H4 (cell line): ENCODE data around the gene KRTAP5-7. TPM values are rescaled to one million over a fixed set of nuclear protein-coding genes. Genes with fewer than 3 reads are reported as not detected.
"Not testable (repeated sequence)": the region's sequence is repeated elsewhere in the genome, so short reads cannot be mapped to it uniquely, and the experiment has no call there.

Experiments used
- DNase-seq: peaks from one replicate; pipeline ENCODE4 v3.0.0-alpha.2; 2015; ENCODE audit warnings: low spot score
- total RNA-seq: library from RNA; depleted of rRNA; stranded (reverse); fragments of >200 nt; shearing (Covaris generic); gene quantifications from 2 replicates; pipeline ENCODE4 v1.2.3, GENCODE V29; 2014; rRNA removed

KRTAP5-7 gene, protein sequence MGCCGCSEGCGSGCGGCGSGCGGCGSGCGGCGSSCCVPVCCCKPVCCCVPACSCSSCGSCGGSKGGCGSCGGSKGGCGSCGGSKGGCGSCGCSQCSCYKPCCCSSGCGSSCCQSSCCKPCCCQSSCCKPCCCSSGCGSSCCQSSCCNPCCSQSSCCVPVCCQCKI
- total RNA-seq, result not detected in 2 replicates

DNA sequence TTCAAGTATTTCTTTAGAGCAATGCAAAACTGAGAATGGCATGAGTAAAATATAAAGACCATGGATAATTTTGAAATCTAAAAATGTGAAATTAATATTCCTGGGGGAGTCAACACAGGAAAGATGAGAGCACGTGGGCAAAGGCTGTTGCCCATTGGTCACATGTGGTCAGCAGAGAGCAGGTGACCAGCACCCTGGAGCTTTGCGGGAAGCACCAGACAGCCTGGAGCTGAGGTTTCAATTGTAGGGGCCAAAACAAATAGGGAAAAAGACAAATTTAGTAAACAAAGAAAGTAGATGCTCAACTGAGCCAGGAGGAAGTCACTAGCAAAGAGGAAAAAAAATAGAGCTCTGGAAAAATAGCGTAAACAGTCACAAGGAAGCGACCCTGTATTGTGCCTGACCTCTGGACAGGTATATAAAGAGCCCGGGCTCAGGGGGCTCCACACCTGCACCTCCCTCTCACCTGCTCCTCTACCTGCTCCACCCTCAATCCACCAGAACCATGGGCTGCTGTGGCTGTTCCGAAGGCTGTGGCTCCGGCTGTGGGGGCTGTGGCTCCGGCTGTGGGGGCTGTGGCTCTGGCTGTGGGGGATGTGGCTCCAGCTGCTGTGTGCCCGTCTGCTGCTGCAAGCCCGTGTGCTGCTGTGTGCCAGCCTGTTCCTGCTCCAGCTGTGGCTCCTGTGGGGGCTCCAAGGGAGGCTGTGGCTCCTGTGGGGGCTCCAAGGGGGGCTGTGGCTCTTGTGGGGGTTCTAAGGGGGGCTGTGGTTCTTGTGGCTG lies at the start of gene KRTAP5-7:
TSS of gene KRTAP5-7 (plus strand) at position 472 of the 780 bp plus-strand sequence. CDS start at position 506, 34 bp downstream.
- DNase-seq, result not testable (repeated sequence)

DNA sequence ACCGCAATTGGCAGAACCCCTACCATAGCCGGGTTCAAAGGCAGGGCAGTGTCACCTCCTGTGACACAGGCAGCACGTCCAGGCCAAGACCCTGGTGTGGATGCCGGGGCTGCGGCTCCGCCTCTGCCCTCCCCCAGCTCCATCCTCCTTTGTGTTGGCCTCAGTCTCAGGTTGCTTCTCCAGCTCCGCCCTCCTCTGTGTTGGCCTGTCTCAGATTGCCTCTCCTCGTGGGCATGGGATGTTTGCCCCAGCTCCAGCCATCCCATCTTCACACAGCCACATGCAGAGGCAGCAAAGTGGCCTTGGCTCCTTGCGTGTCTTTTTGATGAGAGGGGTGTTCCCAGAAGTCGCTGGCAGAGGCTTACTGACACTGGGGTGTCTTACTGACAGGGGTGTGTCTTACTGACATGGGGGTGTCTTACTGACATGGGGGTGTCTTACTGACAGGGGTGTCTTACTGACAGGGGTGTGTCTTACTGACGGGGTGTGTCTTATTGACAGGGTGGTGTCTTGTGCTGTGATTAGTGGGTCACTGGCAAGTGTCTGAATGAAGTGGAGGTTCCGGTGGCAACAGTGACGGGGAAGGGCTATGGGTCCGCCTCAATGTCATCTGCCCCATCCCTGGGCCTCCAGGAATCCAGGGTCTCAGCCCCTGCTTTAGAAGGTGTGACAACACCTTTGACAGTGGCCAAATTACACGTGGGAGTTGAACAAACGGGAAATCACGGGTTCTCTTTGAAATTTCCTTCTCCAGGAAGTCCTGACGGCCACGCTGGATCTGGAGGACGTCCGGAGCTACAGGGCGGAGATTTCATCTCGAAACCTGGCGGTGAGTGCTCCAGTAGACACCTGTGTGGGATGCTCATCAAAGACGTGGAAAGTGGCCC lies 49.2 kb upstream of the KRTAP5-7 start:
- DNase-seq, result no peak

DNA sequence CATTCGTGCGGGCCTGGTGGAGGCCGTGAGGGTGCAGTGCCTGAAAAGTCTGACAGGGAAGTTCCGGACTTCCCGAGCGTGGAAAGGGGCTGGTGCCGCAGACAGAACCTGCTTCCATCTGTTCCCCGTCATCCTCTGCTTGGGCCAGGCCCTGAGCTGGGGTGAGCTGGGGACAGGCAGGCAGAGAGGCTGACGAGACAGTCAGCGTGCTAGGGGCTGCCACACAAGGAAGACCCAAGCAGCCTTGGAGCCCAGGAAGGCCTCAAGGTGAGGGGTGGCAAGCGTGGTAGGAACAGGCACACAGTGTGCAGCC lies 48.6 kb upstream of the KRTAP5-7 start:
- no peak for DNase-seq

DNA sequence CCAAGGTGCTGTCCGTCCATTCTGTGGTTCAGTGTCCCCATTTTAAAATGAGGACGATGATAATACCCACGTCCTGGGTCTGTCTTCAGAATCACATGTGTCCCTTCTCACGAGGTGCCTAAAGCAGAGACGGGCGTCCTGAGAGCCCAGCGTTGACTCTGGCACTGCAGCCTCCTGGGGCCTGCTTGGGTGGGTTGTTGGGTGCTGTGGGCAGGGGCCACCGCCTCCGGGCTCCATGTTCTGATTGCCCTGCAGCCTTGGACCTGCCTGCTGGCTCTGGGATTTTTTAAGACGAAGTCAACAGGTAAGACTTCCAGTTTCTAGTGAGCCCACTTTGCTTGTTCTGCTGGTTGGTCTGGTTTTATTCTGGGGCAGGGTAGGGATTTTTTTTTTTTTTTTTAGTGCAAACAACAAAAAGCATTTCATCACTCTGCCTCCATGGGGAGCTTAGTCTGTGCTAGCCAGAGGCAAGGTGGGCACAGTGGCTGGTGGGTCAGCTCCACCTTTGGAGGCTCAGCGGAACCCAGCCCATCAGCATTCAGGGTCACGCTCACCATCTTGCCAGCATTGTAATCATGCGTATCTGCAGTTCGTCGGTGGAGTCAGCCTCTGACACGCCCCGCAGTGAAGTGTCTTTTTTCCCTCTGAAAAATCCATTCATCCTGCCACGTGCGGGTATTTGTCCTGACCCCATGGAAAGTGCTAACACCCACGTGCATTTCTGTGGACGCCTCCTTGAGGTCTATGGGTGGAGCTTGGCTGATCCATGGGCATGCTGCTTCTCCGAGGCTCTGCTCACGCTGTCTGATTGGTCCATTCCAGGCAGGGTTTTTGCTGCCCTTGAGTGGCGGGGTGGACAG lies 45.7 kb upstream of the KRTAP5-7 start:
- DNase-seq, result no peak

DNA sequence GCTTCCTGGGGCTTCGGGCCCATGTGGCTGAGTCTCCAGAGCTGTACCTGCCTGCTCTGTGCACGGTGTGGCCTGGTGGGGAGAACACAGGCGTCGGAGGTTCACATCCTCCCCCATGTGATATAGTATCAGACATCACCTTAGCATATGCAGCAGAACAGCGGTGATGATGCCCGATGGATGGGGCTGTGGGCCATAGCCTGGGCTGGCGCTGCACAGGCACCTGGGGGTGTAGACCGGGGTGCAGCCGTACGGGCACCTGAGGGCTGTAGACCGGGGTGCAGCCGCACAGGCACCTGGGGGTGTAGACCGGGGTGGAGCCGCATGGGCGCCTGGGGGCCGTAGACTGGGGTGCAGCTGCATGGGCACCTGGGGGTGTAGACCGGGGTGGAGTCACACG lies 44.9 kb upstream of the KRTAP5-7 start:
- DNase-seq, result no peak

DNA sequence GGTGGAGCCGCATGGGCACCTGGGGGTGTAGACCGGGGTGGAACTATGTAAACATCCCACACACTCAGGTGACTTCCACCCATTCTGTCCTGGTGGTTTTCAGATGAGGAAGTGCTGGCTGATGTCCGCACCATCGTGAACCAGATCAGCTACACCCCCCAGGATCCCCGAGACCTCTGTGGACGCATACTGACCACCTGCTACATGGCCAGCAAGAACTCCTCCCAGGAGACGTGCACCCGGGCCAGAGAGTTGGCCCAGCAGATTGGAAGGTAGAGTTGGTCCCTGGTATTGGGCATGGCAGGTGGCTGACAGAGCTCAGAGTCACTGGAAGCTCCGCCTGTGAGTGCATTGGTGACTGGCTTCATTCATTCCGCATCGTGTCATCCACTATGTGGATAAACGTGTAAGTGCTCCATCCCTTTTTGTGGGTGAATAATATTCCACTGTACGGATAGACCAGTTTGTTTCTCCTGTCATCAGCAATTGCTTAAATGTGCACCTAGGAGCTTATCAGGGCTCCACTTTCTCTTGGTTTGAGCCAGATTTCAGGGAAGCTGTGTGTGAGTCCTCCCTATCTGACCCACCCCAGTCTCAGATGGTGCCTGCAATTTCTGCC lies 44.2 kb upstream of the KRTAP5-7 start:
- no peak for DNase-seq

DNA sequence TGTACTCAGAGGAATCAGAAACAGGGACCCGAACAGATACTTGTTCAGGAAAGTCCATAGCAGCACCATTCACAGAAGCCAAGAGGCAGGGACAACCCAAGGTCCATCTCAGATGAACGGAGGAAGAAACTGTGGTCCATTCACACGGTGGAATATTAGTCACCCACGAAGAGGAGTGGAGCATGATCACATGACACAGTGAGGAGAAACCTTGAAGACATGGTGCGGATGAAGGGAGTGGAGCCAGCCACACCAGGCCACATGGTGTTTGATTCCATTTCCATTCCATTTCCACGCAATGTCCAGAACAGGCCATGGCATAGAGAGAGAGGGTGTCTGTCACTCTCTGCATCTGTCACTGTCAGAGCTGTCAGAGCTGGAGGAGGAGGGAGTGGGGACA lies 43.4 kb upstream of the KRTAP5-7 start:
- no peak for DNase-seq

DNA sequence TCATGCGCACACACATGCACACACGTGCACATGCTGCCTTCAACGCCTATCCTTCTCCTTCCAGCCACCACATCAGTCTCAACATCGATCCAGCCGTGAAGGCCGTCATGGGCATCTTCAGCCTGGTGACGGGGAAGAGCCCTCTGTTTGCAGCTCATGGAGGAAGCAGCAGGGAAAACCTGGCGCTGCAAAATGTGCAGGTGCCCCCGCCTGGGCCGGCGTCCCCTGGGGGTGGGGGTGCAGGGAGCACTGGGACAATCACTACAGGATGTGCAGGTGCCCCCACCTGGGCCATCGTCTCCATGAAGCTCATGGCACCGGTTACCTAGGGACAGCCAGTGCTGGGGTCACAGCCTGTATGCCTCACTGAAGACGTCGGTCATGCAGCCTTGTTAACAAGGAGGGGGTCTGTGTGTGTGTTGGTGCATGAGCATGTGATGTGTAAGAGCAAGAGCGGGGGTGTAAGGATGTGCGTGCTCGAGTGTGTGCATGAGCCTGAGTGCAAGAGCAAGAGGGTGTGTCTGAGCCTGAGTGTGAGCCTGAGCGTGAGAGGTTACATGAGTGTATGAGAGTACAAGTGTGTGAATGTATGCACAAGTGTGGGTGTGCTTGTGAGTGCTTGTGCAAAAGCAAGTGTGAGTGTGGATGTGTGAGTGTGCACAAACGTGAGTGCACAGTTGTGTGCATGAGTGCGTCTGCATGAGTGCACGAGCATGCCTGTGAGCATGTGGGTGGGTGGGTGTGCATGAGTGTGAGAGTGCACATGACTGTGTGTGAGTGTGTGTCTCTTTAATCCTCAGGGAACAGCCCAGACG lies 42.6 kb upstream of the KRTAP5-7 start:
- no peak for DNase-seq

DNA sequence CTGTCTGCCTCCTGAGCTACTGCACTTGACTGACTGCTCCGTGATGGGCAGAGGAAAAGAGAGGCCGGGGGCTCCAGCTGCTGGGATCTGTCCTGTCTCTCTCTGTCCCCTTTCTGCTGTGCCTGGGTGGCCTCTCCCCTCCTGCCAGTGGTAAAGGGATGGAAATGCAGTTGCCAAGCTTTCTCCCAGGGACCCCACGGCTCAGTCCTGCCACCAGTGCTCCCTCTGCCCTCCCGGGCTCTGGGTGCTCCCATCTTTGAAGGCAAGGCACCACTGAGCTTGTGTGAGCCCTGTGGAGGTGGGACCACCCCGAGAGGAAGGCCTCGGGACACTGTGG lies 42.0 kb upstream of the KRTAP5-7 start:
- no peak for DNase-seq

DNA sequence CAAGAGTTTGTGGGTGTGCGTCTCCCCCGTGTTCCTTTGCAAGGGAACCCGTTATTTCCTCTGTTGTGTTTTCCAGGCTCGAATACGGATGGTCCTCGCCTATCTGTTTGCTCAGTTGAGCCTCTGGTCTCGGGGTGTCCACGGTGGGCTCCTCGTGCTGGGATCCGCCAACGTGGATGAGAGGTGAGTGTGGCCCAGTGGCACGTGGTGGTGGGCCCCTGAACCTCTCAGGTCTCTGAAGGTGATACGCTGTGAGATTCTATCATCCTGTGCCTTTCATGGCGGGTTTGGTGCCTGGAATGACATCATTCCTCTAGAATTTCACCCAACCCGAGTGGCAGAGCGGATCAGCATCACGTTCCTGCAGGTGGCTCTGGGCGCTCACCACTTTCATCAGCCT lies 41.6 kb upstream of the KRTAP5-7 start:
- no peak for DNase-seq

DNA sequence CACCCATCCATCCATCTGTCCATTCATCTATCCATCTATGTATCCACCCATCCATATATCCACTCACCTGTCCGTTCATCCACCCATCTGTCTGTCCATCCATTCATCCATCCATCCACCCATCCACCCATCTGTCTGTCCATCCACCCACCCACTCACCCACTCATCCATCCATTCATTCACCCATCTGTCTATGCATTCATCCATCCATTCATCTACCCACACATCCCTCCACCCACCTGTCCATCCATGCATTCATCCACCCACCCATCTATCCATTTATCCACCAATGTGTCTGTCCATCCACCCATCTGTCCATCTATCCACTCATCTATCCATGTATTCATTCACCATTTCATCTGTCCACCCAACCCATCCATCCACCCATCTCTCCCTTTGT lies 40.7 kb upstream of the KRTAP5-7 start:
- no peak for DNase-seq

DNA sequence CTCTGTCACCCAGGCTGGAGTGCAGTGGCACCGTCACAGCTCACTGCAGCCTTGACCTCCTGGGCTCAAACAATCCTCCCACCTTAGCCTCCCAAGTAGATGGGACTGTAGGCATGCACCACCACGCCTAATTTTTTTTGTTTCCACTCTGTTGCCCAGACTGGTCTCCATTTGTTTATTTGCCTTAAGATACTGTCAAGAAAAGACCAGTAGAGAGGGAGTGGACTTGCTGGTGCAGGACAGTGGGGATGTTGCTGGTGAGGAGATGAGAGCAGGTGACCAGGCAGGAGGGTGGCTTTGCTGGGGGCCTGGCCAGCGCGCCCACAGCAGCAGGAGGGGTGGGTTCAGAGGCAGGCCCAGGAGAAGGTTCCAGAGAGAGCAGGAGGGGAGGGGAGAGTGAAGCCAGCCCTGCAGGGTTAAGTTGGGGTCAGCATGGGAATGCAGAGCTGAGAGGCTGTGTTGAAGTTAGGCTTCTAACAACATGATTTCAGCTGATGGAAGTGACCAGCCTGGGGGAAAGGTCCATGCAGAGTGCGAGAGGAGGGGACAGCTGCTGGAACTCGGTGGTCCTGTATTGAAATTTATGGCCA lies 38.3 kb upstream of the KRTAP5-7 start:
- no peak for DNase-seq

DNA sequence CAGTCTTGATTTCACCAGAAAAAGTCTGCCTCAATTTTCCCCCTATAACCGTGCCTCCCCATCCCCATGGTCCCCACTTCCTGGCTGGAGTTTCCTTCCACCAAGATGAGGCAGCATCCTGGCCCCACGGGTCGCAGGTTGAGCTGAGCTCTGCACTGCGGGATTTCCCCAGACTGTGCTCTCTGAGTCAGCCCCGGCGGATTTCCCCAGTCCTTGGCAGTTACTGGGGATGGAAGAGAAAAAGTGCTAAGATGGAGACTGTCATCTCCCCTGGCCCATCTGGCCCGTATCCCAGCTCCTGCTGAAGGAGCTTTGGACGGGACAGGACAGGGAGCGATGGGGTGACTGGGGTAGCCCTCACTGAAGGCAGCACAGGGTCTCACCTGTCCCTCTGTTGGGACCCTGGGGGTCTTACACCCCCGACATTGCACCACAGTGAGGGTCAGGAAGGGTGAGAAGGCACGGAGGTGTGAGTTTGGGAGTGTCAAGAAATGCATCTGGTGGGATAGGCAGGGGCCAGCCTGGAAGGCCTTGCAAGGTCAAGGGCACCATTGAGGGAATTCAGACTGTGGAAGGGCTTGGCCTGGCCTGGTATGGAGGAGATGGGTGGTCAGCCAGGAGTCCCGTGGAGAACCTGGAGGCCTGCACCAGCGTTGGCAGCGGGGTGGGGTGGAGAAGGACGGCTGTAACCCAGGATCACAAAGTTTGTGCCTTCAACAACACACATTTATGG lies 37.6 kb upstream of the KRTAP5-7 start:
- no peak for DNase-seq

DNA sequence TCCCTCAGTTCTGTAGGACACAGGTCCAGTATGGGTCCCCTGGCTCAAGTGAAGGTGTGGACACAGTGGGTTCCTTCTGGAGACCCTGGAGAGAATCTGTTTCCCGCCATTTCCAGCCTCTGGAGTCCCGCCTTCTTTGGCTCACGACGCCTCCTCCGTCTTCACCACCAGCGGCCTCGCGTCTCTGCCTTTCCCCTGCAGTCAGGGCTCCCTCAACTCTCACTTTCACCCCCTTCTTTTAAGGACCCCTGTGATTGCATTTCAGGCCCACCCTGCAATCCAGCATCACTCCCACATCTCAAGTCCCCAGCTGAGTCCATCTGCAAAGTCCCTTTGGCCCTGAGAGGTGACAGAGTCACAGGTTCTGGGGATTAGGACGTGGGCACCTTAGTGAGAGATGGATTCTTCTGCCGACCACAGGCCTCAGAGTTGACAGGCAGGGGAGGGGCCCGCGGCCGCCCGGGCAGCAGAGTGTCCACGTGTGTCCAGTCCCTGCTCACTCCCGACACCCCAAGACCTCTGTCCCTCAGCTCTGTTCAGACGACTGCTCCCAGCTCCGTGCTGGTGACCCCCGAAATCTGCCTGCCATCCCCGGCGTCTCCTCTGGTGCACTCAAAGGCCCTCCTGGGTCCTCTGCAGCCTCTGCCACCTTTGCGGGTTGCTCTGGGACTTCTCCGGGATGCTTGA lies 36.9 kb upstream of the KRTAP5-7 start:
- DNase-seq, result no peak

DNA sequence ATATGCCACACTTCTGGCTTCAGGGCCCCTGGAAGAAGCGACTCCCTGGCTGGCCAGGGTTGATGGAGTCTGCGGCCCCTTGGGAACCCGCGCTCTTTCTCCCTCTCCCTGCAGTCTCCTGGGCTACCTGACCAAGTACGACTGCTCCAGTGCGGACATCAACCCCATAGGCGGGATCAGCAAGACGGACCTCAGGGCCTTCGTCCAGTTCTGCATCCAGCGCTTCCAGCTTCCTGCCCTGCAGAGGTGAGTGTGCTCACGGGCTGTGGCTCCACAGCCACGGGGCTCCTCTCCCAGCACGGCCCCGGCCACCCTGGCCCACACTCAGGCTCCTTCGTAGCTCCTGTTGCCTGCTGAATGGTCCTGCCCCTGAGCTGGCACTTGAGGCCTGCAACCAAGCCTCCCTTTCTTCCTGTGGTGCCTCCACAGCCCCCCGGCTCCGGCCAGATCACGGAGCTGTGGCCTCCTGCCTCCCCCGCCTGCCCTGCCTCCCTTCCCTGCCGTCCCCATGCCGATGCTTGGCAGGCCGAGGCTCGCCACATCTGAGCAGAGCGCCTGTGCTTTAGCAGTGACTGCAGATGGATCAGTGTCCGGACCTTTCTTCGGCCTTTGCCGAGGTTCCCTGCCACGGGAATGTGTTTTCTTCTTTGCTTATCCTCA lies 36.2 kb upstream of the KRTAP5-7 start:
- DNase-seq, result no peak

DNA sequence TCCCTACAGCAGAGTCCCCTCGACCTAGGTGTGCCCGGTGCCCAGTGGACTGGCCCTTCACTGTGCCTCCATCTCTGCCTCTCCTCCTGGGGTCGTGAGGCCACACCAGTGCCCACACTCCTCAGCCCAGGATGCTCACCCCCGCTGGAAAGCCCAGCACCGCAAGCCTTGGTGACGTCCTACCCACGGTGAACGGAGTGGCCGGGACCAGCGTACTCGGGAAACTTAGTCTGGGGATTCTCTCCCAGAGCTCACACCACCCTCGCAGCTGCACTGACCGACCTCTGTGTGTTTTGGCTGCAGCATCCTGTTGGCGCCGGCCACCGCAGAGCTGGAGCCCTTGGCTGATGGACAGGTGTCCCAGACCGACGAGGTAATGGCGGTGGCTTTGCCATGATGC lies 35.5 kb upstream of the KRTAP5-7 start:
- DNase-seq, result no peak

DNA sequence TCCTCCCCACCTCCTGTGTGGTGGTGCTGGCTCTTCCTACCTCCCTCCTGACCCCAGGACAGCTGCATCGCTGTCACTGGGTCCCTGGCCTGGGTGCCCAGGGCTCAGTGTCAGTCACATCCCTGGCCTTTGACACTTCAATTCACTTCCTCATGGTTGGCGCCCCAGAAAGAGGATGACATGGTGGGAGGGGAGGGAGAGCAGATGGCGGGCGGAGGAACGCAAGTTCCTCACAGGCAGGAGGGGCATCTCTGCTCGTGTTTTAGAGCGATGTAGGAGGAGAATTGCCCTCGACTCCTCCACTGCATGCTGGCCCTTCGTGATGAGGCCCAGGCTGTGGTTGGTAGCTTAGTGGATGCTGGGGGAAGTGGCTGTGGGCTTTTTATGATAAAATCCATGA lies 35.1 kb upstream of the KRTAP5-7 start:
- DNase-seq, result no peak
